Hepatocyte (in vitro differentiated cells): Measurements from ENCODE around the gene DCC. TPM values are rescaled to one million over a fixed set of nuclear protein-coding genes. Genes with fewer than 3 reads are reported as not detected.

Experiments used
- DNase-seq: peaks from one replicate; pipeline ENCODE4 v3.0.0-alpha.2; 2016; ENCODE audit warnings: low spot score
- H2AFZ ChIP-seq: fragments of 200-600 bp; sonication (generic); 2 replicates; pipeline ENCODE4 v1.6.0; 2016; ENCODE audit warnings: antibody characterized with exemption, mild to moderate bottlenecking
- H3K27ac ChIP-seq: fragments of 200-600 bp; sonication (generic); 2 replicates; pipeline ENCODE4 v1.5.1; 2016; ENCODE audit warnings: mild to moderate bottlenecking
- H3K27me3 ChIP-seq: fragments of 200-600 bp; sonication (generic); 2 replicates; pipeline ENCODE4 v1.6.1; 2016
- H3K36me3 ChIP-seq: fragments of 200-600 bp; sonication (generic); replicated peaks from 2 replicates; pipeline ENCODE4 v1.5.1; 2016; ENCODE audit warnings: low read depth; ENCODE audit not compliant: insufficient read depth
- H3K4me1 ChIP-seq: fragments of 200-600 bp; sonication (generic); 2 replicates; pipeline ENCODE4 v1.5.1; 2016; ENCODE audit warnings: mild to moderate bottlenecking, moderate library complexity; ENCODE audit not compliant: insufficient read depth
- H3K4me2 ChIP-seq: fragments of 200-600 bp; sonication (generic); 2 replicates; pipeline ENCODE4 v1.6.0; 2016
- H3K4me3 ChIP-seq: fragments of 200-600 bp; sonication (generic); 2 replicates; pipeline ENCODE4 v1.5.1; 2016; ENCODE audit warnings: mild to moderate bottlenecking
- H3K79me2 ChIP-seq: fragments of 200-600 bp; sonication (generic); 2 replicates; pipeline ENCODE4 v1.6.0; 2017; ENCODE audit warnings: mild to moderate bottlenecking
- H3K9me2 ChIP-seq: fragments of 200-600 bp; sonication (generic); replicated peaks from 2 replicates; pipeline ENCODE4 v1.6.0; 2017; ENCODE audit warnings: mild to moderate bottlenecking; ENCODE audit not compliant: insufficient read depth
- H3K9me3 ChIP-seq: fragments of 200-600 bp; sonication (generic); 2 replicates; pipeline ENCODE4 v1.5.1; 2016; ENCODE audit warnings: low read depth, mild to moderate bottlenecking
- H4K20me1 ChIP-seq: fragments of 200-600 bp; sonication (generic); 2 replicates; pipeline ENCODE4 v1.6.0; 2016; ENCODE audit warnings: mild to moderate bottlenecking; ENCODE audit not compliant: insufficient read depth, poor library complexity, severe bottlenecking
- EZH2 ChIP-seq: fragments of 200-600 bp; sonication (generic); IDR thresholded peaks from 2 replicates; pipeline ENCODE4 v1.6.1; 2016; ENCODE audit warnings: antibody characterized with exemption, mild to moderate bottlenecking, borderline replicate concordance
- EZH2phosphoT487 ChIP-seq: fragments of 200-600 bp; sonication (generic); IDR thresholded peaks from one replicate; pipeline ENCODE4 v1.6.1; 2018; ENCODE audit warnings: antibody characterized with exemption, mild to moderate bottlenecking, low read depth, moderate library complexity; ENCODE audit not compliant: unreplicated experiment, severe bottlenecking
- WGBS: methylation state at CpG from one replicate; pipeline ENCODE4 v1.1.6; 2016; ENCODE audit warnings: low lambda C conversion rate; ENCODE audit errors: missing lambda C conversion rate; 5-methylcytosine and 5-hydroxymethylcytosine counted together
- polyA plus RNA-seq: library from polyadenylated mRNA; unstranded; fragments of >200 nt; fragmentation: Nextera tagmentation; extraction: Ambion mirVana; gene quantifications from 2 replicates; pipeline ENCODE4 v1.2.1, GENCODE V29; 2016
- total RNA-seq: library from RNA; depleted of rRNA; stranded (reverse); fragments of >200 nt; gene quantifications from 2 replicates; pipeline ENCODE4 v1.2.3, GENCODE V29; 2014
- TF ChIP-seq, protein P1 (sequence below): fragments of 200-600 bp; sonication (generic); IDR thresholded peaks from 2 replicates; pipeline ENCODE4 v1.5.1; 2016; ENCODE audit warnings: antibody characterized with exemption, mild to moderate bottlenecking; ENCODE audit not compliant: poor library complexity

DCC gene
- total and polyA plus RNA-seq, 2 experiments from 2014 or later: 1.0 to 3.5 TPM

DNA sequence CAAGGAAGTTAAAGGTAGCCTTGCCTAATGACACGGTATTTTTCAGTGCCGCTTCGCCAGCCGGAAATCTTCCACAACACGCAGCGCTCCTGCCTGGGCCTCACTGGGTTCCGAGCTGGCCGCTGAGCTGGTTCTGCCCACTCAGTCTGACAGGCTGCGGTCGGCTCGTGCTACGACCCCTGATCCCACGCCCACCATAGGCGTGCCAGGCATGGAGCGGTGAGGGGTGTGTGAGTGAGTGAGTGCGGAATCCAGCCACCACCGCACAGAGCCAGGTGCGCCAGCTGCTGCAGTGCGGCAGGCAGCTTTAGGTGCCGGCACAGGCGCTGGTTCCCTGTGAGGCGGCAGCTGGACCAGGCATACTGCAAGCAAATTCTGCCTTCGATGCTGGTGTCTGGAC, 407.9 kb downstream of the DCC start:
- Histone ChIP-seq H2AFZ (no peak overlapping the region), H3K4me1 (peaks cover 6% of the 10 kb centered on the region), H3K79me2 (no peaks in the 10 kb centered on the region), H4K20me1 (no peaks in the 10 kb centered on the region), H3K9me3 (no peaks in the 10 kb centered on the region), H3K27ac (no peak overlapping the region), H3K4me2 (no peak overlapping the region), H3K9me2 (no peaks in the 10 kb centered on the region), H3K4me3 (no peak overlapping the region), H3K27me3 (no peaks in the 10 kb centered on the region), H3K36me3 (no peaks in the 10 kb centered on the region)
- DNase-seq: no peak
- 93% methylated on average over 23 of the region's 23 CpGs for WGBS
- TF ChIP-seq EZH2phosphoT487: no peak
- TF ChIP-seq, protein P1, sequence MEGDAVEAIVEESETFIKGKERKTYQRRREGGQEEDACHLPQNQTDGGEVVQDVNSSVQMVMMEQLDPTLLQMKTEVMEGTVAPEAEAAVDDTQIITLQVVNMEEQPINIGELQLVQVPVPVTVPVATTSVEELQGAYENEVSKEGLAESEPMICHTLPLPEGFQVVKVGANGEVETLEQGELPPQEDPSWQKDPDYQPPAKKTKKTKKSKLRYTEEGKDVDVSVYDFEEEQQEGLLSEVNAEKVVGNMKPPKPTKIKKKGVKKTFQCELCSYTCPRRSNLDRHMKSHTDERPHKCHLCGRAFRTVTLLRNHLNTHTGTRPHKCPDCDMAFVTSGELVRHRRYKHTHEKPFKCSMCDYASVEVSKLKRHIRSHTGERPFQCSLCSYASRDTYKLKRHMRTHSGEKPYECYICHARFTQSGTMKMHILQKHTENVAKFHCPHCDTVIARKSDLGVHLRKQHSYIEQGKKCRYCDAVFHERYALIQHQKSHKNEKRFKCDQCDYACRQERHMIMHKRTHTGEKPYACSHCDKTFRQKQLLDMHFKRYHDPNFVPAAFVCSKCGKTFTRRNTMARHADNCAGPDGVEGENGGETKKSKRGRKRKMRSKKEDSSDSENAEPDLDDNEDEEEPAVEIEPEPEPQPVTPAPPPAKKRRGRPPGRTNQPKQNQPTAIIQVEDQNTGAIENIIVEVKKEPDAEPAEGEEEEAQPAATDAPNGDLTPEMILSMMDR: no peak
- TF ChIP-seq EZH2: no peak

DNA sequence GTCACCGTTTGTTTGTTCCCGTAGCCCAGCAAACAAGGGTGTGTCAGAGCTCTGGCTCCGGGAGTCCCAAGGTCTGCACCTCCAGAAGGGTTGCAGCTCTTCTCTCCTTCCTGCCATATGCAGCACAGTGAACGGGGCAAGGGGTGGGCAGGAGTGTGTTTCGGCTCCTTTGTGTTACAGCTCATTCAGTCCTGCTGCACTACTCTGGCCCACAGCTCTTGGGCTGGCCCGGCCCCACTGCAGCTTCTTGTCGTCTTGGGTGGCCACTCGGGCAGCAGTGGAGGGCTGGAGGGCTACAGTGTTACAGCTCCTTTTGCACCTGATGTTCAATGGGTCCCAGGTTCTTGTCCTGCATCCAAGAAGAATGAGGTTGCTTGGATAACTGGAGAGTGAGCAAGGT, 408.3 kb downstream of the DCC start:
- DNase-seq: no peak
- no peaks in the 10 kb centered on the region for H4K20me1 ChIP-seq
- TF ChIP-seq, protein P1: no peak
- TF ChIP-seq EZH2 (no peak), EZH2phosphoT487 (no peak)
- H3K4me1 ChIP-seq: peaks cover 6% of the 10 kb centered on the region
- no peak overlapping the region for H3K4me2 ChIP-seq
- no peaks in the 10 kb centered on the region for H3K36me3 ChIP-seq
- WGBS: 85% methylated on average over 8 of the region's 8 CpGs
- H3K79me2 ChIP-seq: no peaks in the 10 kb centered on the region
- no peak overlapping the region for H3K27ac ChIP-seq
- H3K27me3 ChIP-seq: no peaks in the 10 kb centered on the region
- H3K4me3 ChIP-seq: no peak overlapping the region
- H3K9me2 ChIP-seq: no peaks in the 10 kb centered on the region
- H2AFZ ChIP-seq: no peak overlapping the region
- no peaks in the 10 kb centered on the region for H3K9me3 ChIP-seq

DNA sequence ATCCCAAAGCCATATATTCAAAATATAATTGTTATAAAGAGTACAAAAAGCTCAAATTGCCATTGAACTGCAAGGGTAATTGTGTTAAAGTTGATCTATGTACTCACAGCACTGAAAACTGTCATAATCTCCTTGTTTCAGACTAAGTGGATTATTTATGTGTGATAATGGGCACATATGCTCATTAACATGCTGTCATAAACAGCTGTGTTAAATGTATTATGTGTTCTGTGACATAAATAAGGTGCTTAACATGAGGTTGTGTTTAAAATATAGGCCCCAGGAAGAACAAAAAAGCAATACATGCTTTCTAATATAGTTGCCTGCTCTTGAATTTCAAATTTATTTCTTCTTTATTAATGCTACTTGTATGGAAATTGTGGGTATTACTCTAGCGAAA, 409.5 kb downstream of the DCC start:
- H3K9me2 ChIP-seq: no peaks in the 10 kb centered on the region
- TF ChIP-seq EZH2 (no peak), EZH2phosphoT487 (no peak)
- TF ChIP-seq, protein P1: no peak
- H4K20me1 ChIP-seq: no peaks in the 10 kb centered on the region
- 88% methylated on average over 1 of the region's 1 CpG for WGBS
- no peak overlapping the region for H3K4me2 ChIP-seq
- no peaks in the 10 kb centered on the region for H3K4me1 ChIP-seq
- H3K79me2 ChIP-seq: no peaks in the 10 kb centered on the region
- no peak overlapping the region for H2AFZ ChIP-seq
- DNase-seq: no peak
- H3K27ac ChIP-seq: no peak overlapping the region
- H3K9me3 ChIP-seq: no peaks in the 10 kb centered on the region
- no peaks in the 10 kb centered on the region for H3K36me3 ChIP-seq
- no peaks in the 10 kb centered on the region for H3K27me3 ChIP-seq
- no peak overlapping the region for H3K4me3 ChIP-seq

DNA sequence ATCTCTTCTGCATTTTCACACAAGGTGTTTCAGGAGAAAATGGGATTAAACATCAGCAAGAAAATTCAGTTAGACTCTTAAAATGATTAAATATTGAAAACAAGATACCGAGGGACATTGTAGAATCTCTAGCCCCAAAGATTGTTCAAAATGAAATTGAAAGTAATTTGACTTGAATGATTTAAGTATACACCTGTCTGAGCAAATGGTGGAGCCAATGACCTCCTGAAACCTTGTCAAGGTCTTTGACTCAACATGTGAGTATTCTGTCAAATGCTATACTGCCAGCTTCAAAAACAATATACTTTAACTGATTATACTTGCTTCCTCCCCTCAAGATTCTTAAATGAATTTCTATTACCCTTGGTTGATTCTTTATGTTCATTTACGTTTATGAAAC, 411.0 kb downstream of the DCC start:
- H3K4me1 ChIP-seq: no peaks in the 10 kb centered on the region
- 80% methylated on average over 2 of the region's 2 CpGs for WGBS
- no peaks in the 10 kb centered on the region for H3K27me3 ChIP-seq
- no peak overlapping the region for H3K4me2 ChIP-seq
- H3K9me2 ChIP-seq: no peaks in the 10 kb centered on the region
- H3K36me3 ChIP-seq: no peaks in the 10 kb centered on the region
- TF ChIP-seq, protein P1: no peak
- TF ChIP-seq EZH2phosphoT487: no peak
- no peak for TF ChIP-seq EZH2
- H3K79me2 ChIP-seq: no peaks in the 10 kb centered on the region
- no peak overlapping the region for H3K27ac ChIP-seq
- H4K20me1 ChIP-seq: no peaks in the 10 kb centered on the region
- H2AFZ ChIP-seq: no peak overlapping the region
- no peaks in the 10 kb centered on the region for H3K9me3 ChIP-seq
- no peak overlapping the region for H3K4me3 ChIP-seq
- no peak for DNase-seq
